Measurements from ENCODE around the gene MPI. TPM values are rescaled to one million over a fixed set of nuclear protein-coding genes. Genes with fewer than 3 reads are reported as not detected.

The MPI gene
- total and polyA plus RNA-seq, 10 of the 15 experiments (the other 5 are each of a cell fraction or from before 2014, with no cell fraction given) = 35.6 to 93.9 (median 44.1) TPM

GRCh38 chr15:74924525-74924924, 34.7 kb downstream of the MPI start:
- WGBS (ENCODE audit: insufficient coverage, insufficient replicate concordance, low lambda C conversion rate, missing lambda C conversion rate) = 91% methylated on average over 3 of the region's 3 CpGs
- H3K36me3 ChIP-seq (ENCODE audit: control insufficient read depth in 2 of 2, insufficient read depth in 2 of 2, low read length in 1 of 2) = peaks cover 11 to 57% of the 10 kb centered on the region in 2 experiments
- H3K9me3 ChIP-seq (replicated peaks; ENCODE audit: control insufficient read depth, insufficient read depth, low read length) = no peaks in the 10 kb centered on the region
- peaks cover 8% of the 10 kb centered on the region for H3K79me2 ChIP-seq (ENCODE audit: control insufficient read depth, insufficient read depth, low read length)
- H3K4me1 ChIP-seq (ENCODE audit: control insufficient read depth, insufficient read depth, low read length) = no peaks in the 10 kb centered on the region
- in situ Hi-C loops (cut with MboI) (no loop called here), intact Hi-C loops (cut with micrococcal nuclease; ENCODE audit: unreplicated experiment) (no loop called here)
- RAD21 ChIA-PET (ENCODE audit: unreplicated experiment) = no interaction called here
- POLR2A ChIA-PET = no interaction called here
- CTCF ChIA-PET = interaction anchor here (0.7 kb wide), 1 partner anchor 27 kb away, joined by 3 read pairs; no protein-coding TSS in a partner anchor
- DNase-seq (ENCODE audit: low read depth, low spot score) = no peak
- no peak overlapping the region for H3K9ac ChIP-seq (ENCODE audit: control insufficient read depth, insufficient read depth, low read length)
- H3K27ac ChIP-seq (ENCODE audit: control insufficient read depth, insufficient read depth) = no peak overlapping the region
- no peak overlapping the region for H3K4me2 ChIP-seq (ENCODE audit: control insufficient read depth, insufficient read depth)
- no peak for TF ChIP-seq NR2F1 (conservative IDR thresholded peaks at IDR 0.05)
- TF ChIP-seq CHD4 (IDR thresholded peaks at IDR 0.05) = no peak
- TF ChIP-seq RELA (IDR thresholded peaks at IDR 0.05; ENCODE audit: borderline replicate concordance, partially characterized antibody) = no peak
- TF ChIP-seq TCF7 (IDR thresholded peaks at IDR 0.05; ENCODE audit: borderline replicate concordance) = no peak
- TF ChIP-seq REST (IDR thresholded peaks at IDR 0.05; ENCODE audit: low read depth, low read length) = no peak
- TF ChIP-seq NBN (IDR thresholded peaks at IDR 0.05) = no peak
- TF ChIP-seq TARDBP (IDR thresholded peaks at IDR 0.05; ENCODE audit: borderline replicate concordance) = no peak
- TF ChIP-seq WRNIP1 (IDR thresholded peaks at IDR 0.05; ENCODE audit: borderline replicate concordance, low read depth, low read length) = no peak
- no peak for TF ChIP-seq NR2C1 (IDR thresholded peaks at IDR 0.05)
- no peak for TF ChIP-seq SKIL (IDR thresholded peaks at IDR 0.05; ENCODE audit: low read depth, poor library complexity, severe bottlenecking)
- no peak for TF ChIP-seq POLR2AphosphoS5 (IDR thresholded peaks at IDR 0.05; ENCODE audit: low read length)
- no peak for TF ChIP-seq LARP7 (IDR thresholded peaks at IDR 0.05)
- TF ChIP-seq NFYB (IDR thresholded peaks at IDR 0.05; ENCODE audit: insufficient read depth, low read depth, low read length) = no peak
- no peak for TF ChIP-seq CEBPZ (IDR thresholded peaks at IDR 0.05; ENCODE audit: low read depth, low read length)
- TF ChIP-seq POLR2AphosphoS2 (IDR thresholded peaks at IDR 0.05; ENCODE audit: low read depth, low read length) = no peak
- H4K20me1 ChIP-seq (ENCODE audit: control insufficient read depth, insufficient read depth) = no peaks in the 10 kb centered on the region
- no peak for ATAC-seq
- H2AFZ ChIP-seq (ENCODE audit: control insufficient read depth, low read depth, low read length) = no peak overlapping the region
- no peak for FAIRE-seq
- BruUV-seq (replicated peaks) = TSS peak; percentile 30
- H3K4me3 ChIP-seq = no peak overlapping the region
- H3K27me3 ChIP-seq (replicated peaks in 1 of 2; ENCODE audit: control insufficient read depth in 2 of 2, insufficient read depth in 2 of 2, low read length in 1 of 2) = no peaks in the 10 kb centered on the region
- SMC1A ChIA-PET (ENCODE audit: uncharacterized antibody, unreplicated experiment) = no interaction called here

Data from GM12878 (cell line).